IPS-18a (cell line): ENCODE results near the gene CNKSR3.

ENCODE experiments used
- H3K27ac ChIP-seq: one replicate; pipeline ENCODE4 v1.5.1; 2013; ENCODE audit warnings: low read length
- H3K27me3 ChIP-seq: one replicate; pipeline ENCODE4 v1.6.1; 2013; ENCODE audit warnings: mild to moderate bottlenecking, low read length; ENCODE audit not compliant: control insufficient read depth, insufficient read depth
- H3K36me3 ChIP-seq: one replicate; pipeline ENCODE4 v1.6.1; 2013; ENCODE audit warnings: low read depth, low read length; ENCODE audit not compliant: control insufficient read depth
- H3K4me1 ChIP-seq: one replicate; pipeline ENCODE4 v1.6.1; 2013; ENCODE audit warnings: low read depth, low read length; ENCODE audit not compliant: control insufficient read depth
- H3K4me3 ChIP-seq: one replicate; pipeline ENCODE4 v1.5.1; 2013; ENCODE audit warnings: low read length
- H3K9ac ChIP-seq: one replicate; pipeline ENCODE4 v1.6.1; 2013; ENCODE audit warnings: mild to moderate bottlenecking, low read length, moderate library complexity
- H3K9me3 ChIP-seq: one replicate; pipeline ENCODE4 v1.6.1; 2013; ENCODE audit warnings: low read depth, low read length; ENCODE audit not compliant: control insufficient read depth

The CNKSR3 gene

DNA sequence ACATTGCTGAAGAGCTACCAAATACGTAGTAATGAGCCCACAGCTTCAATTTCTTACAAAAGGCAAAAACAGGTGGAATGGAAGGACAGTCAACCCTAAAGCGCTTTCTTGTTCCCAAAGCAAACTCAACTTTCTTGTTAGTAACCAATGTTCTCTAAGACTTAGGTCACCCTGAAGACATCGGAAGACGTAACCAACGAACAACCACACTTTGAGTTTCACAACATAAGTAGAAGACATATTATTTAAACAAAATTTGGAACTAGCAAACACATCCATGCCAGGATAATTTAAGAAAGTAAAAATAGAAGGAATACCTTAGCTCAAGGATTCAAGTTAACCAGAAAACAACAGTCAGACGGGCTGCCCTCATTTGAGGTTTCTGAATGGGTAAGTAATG, 51.0 kb downstream of the CNKSR3 start:
- no peaks in the 10 kb centered on the region for H3K27me3 ChIP-seq
- H3K9me3 ChIP-seq = no peaks in the 10 kb centered on the region
- H3K4me3 ChIP-seq = no peak overlapping the region
- no peak overlapping the region for H3K9ac ChIP-seq
- no peaks in the 10 kb centered on the region for H3K36me3 ChIP-seq
- H3K4me1 ChIP-seq = peaks cover 22% of the 10 kb centered on the region
- H3K27ac ChIP-seq = no peak overlapping the region

DNA sequence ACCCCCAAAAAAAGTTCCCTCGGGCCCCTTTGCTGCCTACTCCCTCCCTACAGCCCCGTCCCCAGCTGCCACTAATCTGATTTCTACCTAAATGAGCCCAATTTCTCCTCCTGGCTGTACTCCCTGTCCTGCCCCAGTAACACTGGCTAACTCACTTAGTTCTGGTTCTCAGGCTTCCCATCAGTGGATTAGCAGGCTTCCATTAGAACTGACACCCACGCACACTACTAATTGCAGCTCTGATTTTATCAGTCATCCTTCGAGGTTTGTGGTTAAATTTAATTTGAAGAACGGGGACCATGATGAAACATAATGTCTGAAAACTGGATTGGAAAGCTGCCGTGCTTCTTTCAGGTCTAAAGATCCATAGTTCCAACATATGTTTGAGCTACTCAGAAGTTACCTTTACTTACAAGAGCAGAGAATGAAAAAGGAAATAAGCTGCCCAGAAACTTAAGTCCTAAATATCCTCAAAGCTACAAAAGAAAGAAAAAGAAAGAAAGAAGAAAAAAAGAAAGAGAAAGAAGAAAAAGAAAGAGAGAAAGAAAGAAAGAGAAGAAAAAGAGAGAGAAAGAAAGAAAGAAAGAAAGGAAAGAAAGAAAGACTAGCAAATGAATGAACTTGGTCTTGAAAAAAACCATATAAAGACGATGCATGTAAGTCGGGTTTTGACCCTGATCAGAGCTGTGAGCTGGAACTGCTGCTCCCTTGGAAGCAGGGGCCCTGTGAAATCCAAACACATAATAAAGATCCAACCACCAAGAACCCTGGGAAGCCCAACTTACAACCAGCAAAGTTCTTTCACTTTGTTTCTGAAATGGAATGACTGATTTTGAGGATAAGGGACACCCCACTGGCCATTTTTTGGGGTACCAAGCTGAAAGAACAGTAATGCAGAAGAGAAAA, 51.7 kb downstream of the CNKSR3 start:
- no peak overlapping the region for H3K9ac ChIP-seq
- H3K9me3 ChIP-seq = no peaks in the 10 kb centered on the region
- no peaks in the 10 kb centered on the region for H3K27me3 ChIP-seq
- H3K36me3 ChIP-seq = no peaks in the 10 kb centered on the region
- H3K4me1 ChIP-seq = peaks cover 22% of the 10 kb centered on the region
- no peak overlapping the region for H3K27ac ChIP-seq
- no peak overlapping the region for H3K4me3 ChIP-seq

DNA sequence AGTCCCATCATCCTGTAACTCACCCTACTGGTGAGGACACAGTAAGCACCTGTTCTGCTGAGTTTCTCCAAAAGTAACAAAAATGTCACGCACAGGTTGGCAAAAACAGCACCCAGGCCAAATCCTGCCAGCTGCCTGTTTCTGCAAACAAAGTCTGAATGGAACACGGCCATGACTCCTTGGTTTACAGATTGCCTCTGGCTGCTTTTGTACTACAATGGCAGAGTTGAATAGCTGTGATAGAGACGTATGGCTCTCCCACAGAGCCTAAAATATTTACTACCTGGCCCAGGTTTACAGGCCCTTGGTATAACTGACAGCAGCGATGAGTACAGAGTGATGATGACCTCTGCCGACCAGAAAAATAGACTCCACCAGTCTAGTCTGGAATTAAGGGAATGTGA, 52.6 kb downstream of the CNKSR3 start:
- no peaks in the 10 kb centered on the region for H3K27me3 ChIP-seq
- H3K4me3 ChIP-seq = no peak overlapping the region
- H3K27ac ChIP-seq = no peak overlapping the region
- H3K9me3 ChIP-seq = no peaks in the 10 kb centered on the region
- peaks cover 25% of the 10 kb centered on the region for H3K4me1 ChIP-seq
- H3K9ac ChIP-seq = no peak overlapping the region
- no peaks in the 10 kb centered on the region for H3K36me3 ChIP-seq

DNA sequence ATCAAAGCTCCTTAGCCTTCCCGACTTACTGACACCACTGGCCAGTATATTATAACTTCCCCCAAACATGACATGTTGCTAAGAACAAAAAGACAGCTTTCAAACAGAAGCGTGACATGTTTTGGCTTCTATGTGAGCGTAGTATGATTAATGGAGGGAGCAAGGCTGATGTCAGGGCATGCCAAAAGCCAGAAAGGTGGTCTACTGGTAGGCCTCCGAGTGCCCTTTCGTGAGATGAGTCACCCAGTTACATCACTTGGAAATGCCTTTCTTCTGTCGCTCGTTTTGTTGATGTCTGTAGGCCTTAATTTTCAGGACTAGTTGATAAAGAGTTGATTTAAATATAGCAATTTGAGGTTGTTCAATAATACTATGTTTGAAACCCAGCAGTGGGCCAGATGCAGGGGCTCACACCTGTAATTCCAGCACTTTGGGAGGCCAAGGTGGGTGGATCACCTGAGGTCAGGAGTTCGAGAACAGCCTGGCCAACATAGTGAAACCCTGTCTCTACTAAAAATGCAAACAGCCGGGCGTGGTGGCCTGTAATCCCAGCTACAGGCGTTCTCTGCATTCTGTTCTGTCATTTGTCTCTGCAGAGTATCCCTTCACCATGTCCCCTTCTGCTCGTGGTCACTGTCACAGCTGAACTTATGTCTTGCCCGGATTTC, 53.3 kb downstream of the CNKSR3 start:
- H3K36me3 ChIP-seq = no peaks in the 10 kb centered on the region
- H3K4me1 ChIP-seq = peaks cover 25% of the 10 kb centered on the region
- H3K9me3 ChIP-seq = no peaks in the 10 kb centered on the region
- no peaks in the 10 kb centered on the region for H3K27me3 ChIP-seq
- no peak overlapping the region for H3K27ac ChIP-seq
- no peak overlapping the region for H3K4me3 ChIP-seq
- H3K9ac ChIP-seq = no peak overlapping the region

DNA sequence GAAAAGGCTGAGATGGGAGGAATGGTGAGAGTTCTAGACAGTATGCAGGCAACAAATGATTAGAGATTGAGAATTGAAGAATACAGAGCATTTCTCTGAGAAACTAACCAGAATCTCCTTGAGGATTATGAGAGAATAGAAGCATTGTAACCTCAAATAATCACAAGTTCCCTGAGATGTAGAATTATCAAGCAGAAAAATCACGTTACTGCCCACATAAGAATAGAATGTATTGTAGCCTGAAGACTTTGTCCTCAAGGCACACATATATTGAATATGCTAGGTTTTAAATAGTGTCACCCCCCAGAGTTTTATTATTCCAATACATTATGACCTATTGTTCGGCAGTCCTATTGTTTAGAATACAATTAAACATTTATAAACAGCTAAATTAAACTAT, 57.2 kb downstream of the CNKSR3 start:
- H3K4me3 ChIP-seq = no peak overlapping the region
- H3K36me3 ChIP-seq = no peaks in the 10 kb centered on the region

DNA sequence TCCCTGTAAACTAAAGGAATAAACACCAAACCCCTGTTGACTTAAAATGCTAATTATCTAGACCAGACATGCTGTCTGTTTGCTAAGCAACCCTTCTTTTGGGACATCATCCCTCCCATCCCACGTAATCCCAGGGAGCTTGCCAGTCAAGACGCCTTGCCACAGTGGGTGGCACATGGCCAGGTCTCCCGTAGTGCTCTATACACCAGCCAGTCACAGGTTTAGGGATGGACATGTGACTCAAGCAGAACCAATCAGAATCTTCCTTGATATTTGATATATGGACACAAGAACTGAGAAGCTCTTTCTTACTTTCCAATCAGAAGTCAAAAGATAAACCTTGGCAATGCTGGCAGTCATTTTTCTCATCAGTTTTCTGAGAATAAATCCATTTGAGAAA, 60.0 kb downstream of the CNKSR3 start:
- H3K27me3 ChIP-seq = no peaks in the 10 kb centered on the region
- H3K4me3 ChIP-seq = no peak overlapping the region
- H3K9me3 ChIP-seq = no peaks in the 10 kb centered on the region
- no peak overlapping the region for H3K27ac ChIP-seq
- no peaks in the 10 kb centered on the region for H3K36me3 ChIP-seq
- peaks cover 3% of the 10 kb centered on the region for H3K4me1 ChIP-seq
- H3K9ac ChIP-seq = no peak overlapping the region

More for the DNA sequence above, 57.2 kb downstream of the CNKSR3 start:
- no peaks in the 10 kb centered on the region for H3K9me3 ChIP-seq
- H3K9ac ChIP-seq = no peak overlapping the region
- no peaks in the 10 kb centered on the region for H3K27me3 ChIP-seq
- no peak overlapping the region for H3K27ac ChIP-seq
- H3K4me1 ChIP-seq = peaks cover 8% of the 10 kb centered on the region

DNA sequence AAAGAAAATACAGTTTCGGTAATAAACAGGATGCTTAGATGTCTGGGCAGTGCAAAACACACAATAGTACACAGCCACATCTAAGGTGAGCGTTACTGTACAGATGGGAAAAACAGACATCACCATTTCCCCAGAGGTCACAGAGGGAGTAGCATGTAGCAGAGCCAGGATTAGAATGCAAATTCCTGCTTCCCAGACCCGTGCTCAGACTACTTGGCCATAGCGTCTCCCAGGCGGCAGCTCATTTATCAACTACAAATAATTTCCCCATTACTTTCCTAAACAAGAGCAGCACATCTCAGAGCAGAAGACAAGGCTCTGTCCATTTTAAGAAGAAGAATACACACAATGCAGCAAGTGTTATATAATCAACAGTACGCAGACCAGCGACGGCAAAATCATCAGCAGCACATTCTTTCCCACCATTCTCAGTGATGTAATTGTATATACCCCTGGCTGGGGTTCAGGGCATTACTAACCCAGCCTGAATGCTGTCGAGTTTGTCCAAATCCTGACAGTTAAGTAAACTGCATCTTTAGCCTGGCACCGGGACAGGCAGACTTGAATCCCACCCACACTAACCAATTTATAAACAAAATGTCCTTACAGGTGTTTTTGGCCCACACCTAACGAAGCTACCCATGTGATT, 61.9 kb downstream of the CNKSR3 start:
- no peaks in the 10 kb centered on the region for H3K36me3 ChIP-seq
- H3K27me3 ChIP-seq = no peaks in the 10 kb centered on the region
- H3K4me3 ChIP-seq = no peak overlapping the region
- H3K9me3 ChIP-seq = no peaks in the 10 kb centered on the region
- no peak overlapping the region for H3K9ac ChIP-seq
- no peak overlapping the region for H3K27ac ChIP-seq
- H3K4me1 ChIP-seq = peaks cover 3% of the 10 kb centered on the region

DNA sequence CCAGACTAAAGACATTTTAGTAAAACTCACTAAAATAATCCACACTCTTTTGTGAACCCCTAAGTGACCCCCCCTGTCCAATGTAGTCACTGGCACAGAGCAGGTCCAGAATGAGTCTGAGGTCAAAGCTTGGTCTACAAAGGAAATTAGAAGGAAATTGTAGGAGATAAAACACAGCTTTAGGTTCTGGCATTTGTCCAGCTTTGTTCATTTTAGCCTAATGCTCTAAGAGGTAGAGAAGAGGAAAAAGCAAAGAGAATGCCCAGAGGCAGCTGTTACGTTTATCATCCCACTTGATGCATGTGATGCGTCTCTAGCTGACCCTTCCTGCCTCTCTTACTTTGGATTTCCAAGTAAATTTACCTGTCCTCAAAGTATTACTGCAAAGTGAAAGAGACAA, 62.5 kb downstream of the CNKSR3 start:
- Histone ChIP-seq H3K4me3 (no peak overlapping the region), H3K36me3 (no peaks in the 10 kb centered on the region), H3K9me3 (no peaks in the 10 kb centered on the region), H3K27me3 (no peaks in the 10 kb centered on the region), H3K4me1 (no peaks in the 10 kb centered on the region), H3K9ac (no peak overlapping the region), H3K27ac (no peak overlapping the region)

DNA sequence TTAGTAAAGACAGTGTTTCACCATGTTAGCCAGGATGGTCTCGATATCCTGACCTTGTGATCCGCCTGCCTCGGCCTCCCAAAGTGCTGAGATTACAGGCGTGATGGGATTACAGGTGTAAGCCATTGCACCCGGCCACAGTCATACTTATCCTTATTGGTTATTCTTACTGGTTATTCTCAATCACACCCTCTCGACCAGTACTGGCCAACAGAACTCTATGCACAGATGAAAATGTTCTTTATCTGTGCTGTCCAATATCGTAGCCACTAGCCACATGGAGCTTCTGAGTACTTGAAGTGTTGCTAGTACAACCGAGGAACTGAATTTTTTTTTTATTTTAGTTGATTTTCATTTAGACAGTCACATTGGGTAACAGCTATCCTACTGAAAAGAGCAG, 63.5 kb downstream of the CNKSR3 start:
- no peaks in the 10 kb centered on the region for H3K36me3 ChIP-seq
- no peaks in the 10 kb centered on the region for H3K4me1 ChIP-seq
- H3K27ac ChIP-seq = no peak overlapping the region

DNA sequence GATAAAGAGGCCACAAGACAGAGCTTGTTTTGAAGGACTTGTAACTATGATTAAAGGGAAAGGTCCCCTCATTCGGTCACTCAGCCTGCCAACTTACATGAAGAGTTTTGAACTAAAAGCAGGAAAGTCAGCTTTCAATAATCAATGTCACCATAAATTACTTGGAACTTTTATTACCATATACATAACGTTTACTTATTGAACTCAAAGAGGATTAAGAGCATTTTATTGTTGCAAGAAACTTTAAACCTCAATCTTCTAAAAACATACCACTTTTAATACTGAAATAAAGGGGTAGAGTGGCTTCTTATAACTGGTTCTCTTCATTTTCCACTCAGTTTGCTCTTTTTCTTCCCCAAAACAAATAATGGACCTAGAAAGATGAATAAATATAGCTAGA, 65.1 kb downstream of the CNKSR3 start:
- Histone ChIP-seq H3K9me3 (no peaks in the 10 kb centered on the region), H3K27ac (no peak overlapping the region), H3K4me1 (no peaks in the 10 kb centered on the region), H3K9ac (no peak overlapping the region), H3K27me3 (no peaks in the 10 kb centered on the region), H3K4me3 (no peak overlapping the region), H3K36me3 (no peaks in the 10 kb centered on the region)

More for the DNA sequence above, 63.5 kb downstream of the CNKSR3 start:
- Histone ChIP-seq H3K4me3 (no peak overlapping the region), H3K9ac (no peak overlapping the region), H3K27me3 (no peaks in the 10 kb centered on the region), H3K9me3 (no peaks in the 10 kb centered on the region)

DNA sequence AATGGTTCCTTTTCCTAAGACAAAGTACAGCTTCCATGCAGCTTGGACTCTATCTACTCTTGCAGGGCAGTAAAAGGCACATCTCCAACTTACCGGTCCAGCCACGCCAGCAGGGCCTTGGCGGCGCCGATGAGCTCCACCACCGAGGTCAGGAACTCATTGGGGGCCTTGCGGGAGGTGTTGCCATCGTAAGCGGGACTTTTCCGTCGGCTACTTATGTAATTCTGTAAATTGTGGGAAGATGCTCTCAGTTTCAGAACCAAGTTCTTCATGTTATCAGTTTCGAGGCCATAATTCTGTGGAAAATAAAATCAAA, 68.5 kb downstream of the CNKSR3 start:
- H3K4me3 ChIP-seq = no peak overlapping the region
- H3K4me1 ChIP-seq = no peaks in the 10 kb centered on the region
- H3K27me3 ChIP-seq = no peaks in the 10 kb centered on the region

More for the DNA sequence above, 68.5 kb downstream of the CNKSR3 start:
- Histone ChIP-seq H3K9me3 (no peaks in the 10 kb centered on the region), H3K27ac (no peak overlapping the region), H3K36me3 (no peaks in the 10 kb centered on the region), H3K9ac (no peak overlapping the region)
